ENCODE data around the gene SS18L1.
A peak's percentile ranks its signal among the peaks of the same experiment; 100 is the strongest.

Gene SS18L1

GRCh38 chr20:62120365-62120762 is 23.2 kb upstream of the SS18L1 start:
- DNase-seq (ENCODE audit: low spot score): no peak

GRCh38 chr20:62120990-62121775 is 22.4 kb upstream of the SS18L1 start:
- DNase-seq (ENCODE audit: low spot score): no peak

GRCh38 chr20:62121776-62122653 is 21.6 kb upstream of the SS18L1 start, which contains the start of gene LSM14B:
TSS of gene LSM14B (plus strand) at chr20:62122475. CDS start at chr20:62122667, 192 bp downstream.
- DNase-seq (ENCODE audit: low spot score): peak; percentile 98

GRCh38 chr20:62122654-62123449 is 20.7 kb upstream of the SS18L1 start:
- DNase-seq (ENCODE audit: low spot score): peak; percentile 71

- DNase-seq (ENCODE audit: low spot score): no peak
These were observed 20.0 kb upstream of the SS18L1 start for GRCh38 chr20:62123450-62124118.

- DNase-seq (ENCODE audit: low spot score): no peak
These were observed 17.4 kb upstream of the SS18L1 start for GRCh38 chr20:62126141-62126540.

- DNase-seq (ENCODE audit: low spot score): no peak
These were observed 15.8 kb upstream of the SS18L1 start for GRCh38 chr20:62127799-62128198.

- no peak for DNase-seq (ENCODE audit: low spot score)
These were observed 15.1 kb upstream of the SS18L1 start for GRCh38 chr20:62128502-62128901.

- DNase-seq (ENCODE audit: low spot score): no peak
These were observed 13.6 kb upstream of the SS18L1 start for GRCh38 chr20:62129731-62130531.

GRCh38 chr20:62131560-62132320 is 11.8 kb upstream of the SS18L1 start:
- no peak for DNase-seq (ENCODE audit: low spot score)

GRCh38 chr20:62132421-62132820 is 11.1 kb upstream of the SS18L1 start:
- DNase-seq (ENCODE audit: low spot score): no peak

- no peak for DNase-seq (ENCODE audit: low spot score)
These were observed 10.3 kb upstream of the SS18L1 start for GRCh38 chr20:62133051-62133845.

- DNase-seq (ENCODE audit: low spot score): peak; percentile 32
These were observed 9.7 kb upstream of the SS18L1 start for GRCh38 chr20:62133864-62134263.

GRCh38 chr20:62134735-62135231 is 8.8 kb upstream of the SS18L1 start:
- DNase-seq (ENCODE audit: low spot score): no peak

GRCh38 chr20:62135573-62136266 is 7.8 kb upstream of the SS18L1 start:
- DNase-seq (ENCODE audit: low spot score): no peak

GRCh38 chr20:62136283-62137091 is 7.1 kb upstream of the SS18L1 start:
- DNase-seq (ENCODE audit: low spot score): peak; percentile 65

- DNase-seq (ENCODE audit: low spot score): no peak
These were observed 6.5 kb upstream of the SS18L1 start for GRCh38 chr20:62137092-62137384.

Data from germinal center (tissue), 1 donor.